Suprapubic skin (tissue), 4 donors: ENCODE results near the gene KPNA2.

ENCODE experiments used
- CTCF ChIP-seq, 2 donors: fragments of 200-600 bp in 1 of 2; fragments of 450-650 bp in 1 of 2; sonication (generic) in 1 of 2; IDR thresholded peaks; one replicate each; pipeline ENCODE4 v1.5.1; 2016 to 2019; ENCODE audit warnings: antibody characterized with exemption in 2 of 2, mild to moderate bottlenecking in 1 of 2, moderate library complexity in 1 of 2
- EP300 ChIP-seq: sonication (generic); formaldehyde crosslinking; IDR thresholded peaks from one replicate; pipeline ENCODE4 v1.6.1; 2017; ENCODE audit warnings: antibody characterized with exemption
- POLR2A ChIP-seq, 2 donors: fragments of 450-650 bp; IDR thresholded peaks; one replicate each; pipeline ENCODE4 v1.6.1; 2017; ENCODE audit warnings: antibody characterized with exemption in 2 of 2, mild to moderate bottlenecking in 2 of 2, moderate library complexity in 2 of 2
- POLR2AphosphoS5 ChIP-seq, 3 donors: sonication (generic); formaldehyde crosslinking; IDR thresholded peaks; one replicate each; pipeline ENCODE4 v1.6.1; 2017; ENCODE audit warnings: antibody characterized with exemption in 3 of 3

GRCh38 chr17:68019336-68019674, 16.2 kb upstream of the KPNA2 start:
- TF ChIP-seq CTCF (IDR thresholded peaks at IDR 0.05) (no peak), POLR2A (IDR thresholded peaks at IDR 0.05) (no peak), POLR2AphosphoS5 (IDR thresholded peaks at IDR 0.05) (no peak), EP300 (no peak)
